VCaP (cell line): ENCODE measurements around the gene CISD1.
"Not testable (repeated sequence)": the region's sequence is repeated elsewhere in the genome, so short reads cannot be mapped to it uniquely, and the experiment has no call there.

ENCODE experiments used
- H3K27ac ChIP-seq: fragments of 450-650 bp; 2 replicates; pipeline ENCODE4 v1.5.1; 2017
- TF ChIP-seq, protein P1 (sequence below): fragments of 450-650 bp; conservative IDR thresholded peaks from 2 replicates; pipeline ENCODE4 v1.5.1; 2017; ENCODE audit warnings: mild to moderate bottlenecking, moderate library complexity

The CISD1 gene

DNA sequence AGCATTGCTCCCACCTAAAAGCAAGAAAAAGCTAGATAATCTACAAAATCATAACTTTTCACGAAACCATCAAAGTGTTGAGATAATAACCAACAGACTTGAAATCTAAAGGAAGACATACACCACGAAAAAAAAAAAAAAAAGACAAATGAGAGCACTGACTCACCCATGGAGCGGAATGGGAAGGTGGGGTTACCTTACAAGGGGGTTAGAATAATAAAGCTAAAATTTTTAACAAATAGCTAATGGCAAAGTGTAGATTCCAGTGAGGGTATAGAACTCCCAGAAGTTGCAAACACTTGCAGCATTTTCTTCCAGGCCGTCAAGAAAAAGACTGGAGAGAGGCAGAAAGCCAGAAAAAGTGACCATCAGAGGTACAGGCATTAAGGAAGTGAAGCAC lies 28.4 kb upstream of the CISD1 start:
- TF ChIP-seq, protein P1, sequence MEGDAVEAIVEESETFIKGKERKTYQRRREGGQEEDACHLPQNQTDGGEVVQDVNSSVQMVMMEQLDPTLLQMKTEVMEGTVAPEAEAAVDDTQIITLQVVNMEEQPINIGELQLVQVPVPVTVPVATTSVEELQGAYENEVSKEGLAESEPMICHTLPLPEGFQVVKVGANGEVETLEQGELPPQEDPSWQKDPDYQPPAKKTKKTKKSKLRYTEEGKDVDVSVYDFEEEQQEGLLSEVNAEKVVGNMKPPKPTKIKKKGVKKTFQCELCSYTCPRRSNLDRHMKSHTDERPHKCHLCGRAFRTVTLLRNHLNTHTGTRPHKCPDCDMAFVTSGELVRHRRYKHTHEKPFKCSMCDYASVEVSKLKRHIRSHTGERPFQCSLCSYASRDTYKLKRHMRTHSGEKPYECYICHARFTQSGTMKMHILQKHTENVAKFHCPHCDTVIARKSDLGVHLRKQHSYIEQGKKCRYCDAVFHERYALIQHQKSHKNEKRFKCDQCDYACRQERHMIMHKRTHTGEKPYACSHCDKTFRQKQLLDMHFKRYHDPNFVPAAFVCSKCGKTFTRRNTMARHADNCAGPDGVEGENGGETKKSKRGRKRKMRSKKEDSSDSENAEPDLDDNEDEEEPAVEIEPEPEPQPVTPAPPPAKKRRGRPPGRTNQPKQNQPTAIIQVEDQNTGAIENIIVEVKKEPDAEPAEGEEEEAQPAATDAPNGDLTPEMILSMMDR, result no peak
- H3K27ac ChIP-seq, result no peak overlapping the region

DNA sequence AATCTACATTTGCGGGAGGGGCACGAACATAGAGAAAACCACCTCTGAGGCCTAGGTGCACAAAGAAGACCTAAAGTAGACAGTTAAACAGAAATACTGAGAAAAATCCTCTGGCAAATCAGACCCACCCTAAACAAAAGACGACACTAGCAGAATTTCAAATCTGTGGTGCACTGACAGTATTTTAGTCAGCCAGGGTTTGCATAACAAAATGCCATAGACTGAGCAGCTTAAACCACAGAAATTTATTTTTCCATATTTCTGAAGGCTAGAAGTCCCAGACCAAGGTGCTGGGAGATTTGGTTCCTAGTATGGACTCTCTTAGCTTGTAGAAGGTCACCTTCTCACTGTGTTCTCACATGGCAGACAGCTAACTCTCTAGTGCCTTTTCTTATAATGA lies 27.6 kb upstream of the CISD1 start:
- no peak overlapping the region for H3K27ac ChIP-seq
- TF ChIP-seq, protein P1, result no peak

DNA sequence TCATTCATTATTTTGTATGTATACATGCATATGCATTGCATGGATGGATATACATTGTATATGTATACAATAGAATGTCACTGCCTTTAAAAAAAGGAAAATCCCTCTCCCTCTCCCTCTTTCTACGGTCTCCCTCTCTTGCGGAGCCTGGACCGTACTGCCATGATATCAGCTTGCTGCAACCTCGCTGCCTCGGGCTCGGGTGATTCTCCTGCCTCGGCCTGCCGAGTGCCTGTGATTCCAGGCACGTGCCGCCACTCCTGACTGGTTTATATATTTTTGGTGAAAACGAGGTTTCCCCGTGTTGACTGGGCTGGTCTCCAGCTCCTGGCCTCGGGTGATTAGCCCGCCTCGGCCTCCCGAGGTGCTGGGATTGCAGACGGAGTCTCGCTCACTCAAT lies 25.7 kb upstream of the CISD1 start:
- TF ChIP-seq, protein P1, result no peak
- no peak overlapping the region for H3K27ac ChIP-seq

DNA sequence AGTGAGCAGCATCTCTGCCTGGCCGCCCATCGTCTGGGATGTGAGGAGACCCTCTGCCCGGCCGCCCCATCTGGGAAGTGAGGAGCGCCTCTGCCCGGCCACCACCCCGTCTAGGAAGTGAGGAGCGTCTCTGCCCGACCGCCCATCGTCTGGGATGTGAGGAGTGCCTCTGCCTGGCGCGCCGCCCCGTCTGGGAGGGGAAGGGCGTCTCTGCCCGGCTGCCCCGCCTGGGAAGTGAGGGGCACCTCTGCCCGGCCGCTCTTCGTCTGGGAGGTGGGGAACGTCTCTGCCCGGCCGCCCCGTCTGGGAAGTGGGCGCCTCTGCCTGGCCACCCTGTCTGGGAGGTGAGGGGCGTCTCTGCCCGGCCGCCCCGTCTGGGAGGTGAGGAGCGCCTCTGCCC lies 25.2 kb upstream of the CISD1 start:
- not testable (repeated sequence) for H3K27ac ChIP-seq

DNA sequence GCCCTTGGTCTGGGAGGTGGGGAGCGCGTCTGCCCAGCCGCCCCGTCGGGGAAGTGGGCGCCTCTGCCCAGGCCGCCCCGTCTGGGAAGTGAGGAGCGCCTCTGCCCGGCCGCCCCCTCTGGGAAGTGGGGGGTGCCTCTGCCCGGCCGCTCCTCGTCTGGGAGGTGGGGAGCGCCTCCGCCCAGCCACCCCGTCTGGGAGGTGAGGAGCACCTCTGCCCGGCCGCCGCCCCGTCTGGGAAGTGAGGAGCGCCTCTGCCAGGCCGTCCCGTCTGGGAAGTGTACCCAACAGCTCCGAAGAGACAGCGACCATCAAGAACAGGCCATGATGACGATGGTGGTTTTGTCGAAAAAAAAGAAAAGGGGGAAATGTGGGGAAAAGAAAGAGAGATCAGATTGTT lies 24.7 kb upstream of the CISD1 start:
- not testable (repeated sequence) for H3K27ac ChIP-seq

DNA sequence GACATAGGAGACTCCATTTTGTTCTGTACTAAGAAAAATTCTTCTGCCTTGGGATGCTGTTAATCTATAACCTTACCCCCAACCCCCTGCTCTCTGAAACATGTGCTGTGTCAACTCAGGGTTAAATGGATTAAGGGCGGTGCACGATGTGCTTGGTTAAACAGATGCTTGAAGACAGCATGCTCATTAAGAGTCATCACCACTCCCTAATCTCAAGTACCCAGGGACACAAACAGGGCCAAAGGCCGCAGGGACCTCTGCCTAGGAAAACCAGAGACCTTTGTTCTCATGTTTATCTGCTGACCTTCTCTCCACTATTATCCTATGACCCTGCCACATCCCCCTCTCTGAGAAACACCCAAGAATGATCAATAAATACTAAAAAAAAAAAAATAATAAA lies 24.3 kb upstream of the CISD1 start:
- not testable (repeated sequence) for H3K27ac ChIP-seq

DNA sequence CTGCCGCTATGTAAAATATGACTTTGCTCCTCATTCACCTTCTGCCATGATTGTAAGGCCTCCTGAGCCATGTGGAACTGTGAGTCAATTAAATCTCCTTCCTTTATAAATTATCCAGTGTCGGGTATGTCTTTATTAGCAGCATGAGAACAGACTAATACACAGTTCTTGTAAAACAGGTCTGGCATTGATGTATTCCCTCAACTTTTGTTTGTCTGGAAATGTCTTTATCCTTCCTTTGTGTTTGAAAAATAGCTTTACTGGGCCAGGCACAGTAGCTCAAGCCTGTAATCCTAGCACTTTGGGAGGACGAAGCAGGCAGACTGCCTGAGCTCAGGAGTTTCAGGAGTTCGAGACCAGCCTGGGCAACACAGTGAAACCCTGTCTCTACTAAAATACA lies 15.8 kb upstream of the CISD1 start:
- TF ChIP-seq, protein P1, result no peak
- no peak overlapping the region for H3K27ac ChIP-seq

DNA sequence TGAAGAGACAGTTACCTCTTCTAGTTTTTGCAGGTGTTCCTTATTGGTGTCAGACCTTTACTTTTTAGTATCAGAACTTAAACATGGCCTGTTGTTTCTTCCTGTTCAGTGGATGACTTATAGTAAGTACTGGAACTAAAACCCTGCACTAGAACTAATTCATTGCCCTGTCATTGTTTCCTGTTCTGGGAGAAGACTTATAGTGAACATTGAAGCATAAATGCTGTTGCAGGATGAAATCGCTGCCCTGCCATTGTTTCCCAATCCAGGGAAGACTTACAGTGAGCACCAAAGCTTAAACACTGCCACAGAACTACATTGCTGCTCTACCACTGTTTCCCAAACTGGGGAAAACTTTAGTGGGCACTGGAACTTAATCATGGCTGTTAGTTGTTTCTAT lies 14.3 kb upstream of the CISD1 start:
- no peak overlapping the region for H3K27ac ChIP-seq
- TF ChIP-seq, protein P1, result no peak

DNA sequence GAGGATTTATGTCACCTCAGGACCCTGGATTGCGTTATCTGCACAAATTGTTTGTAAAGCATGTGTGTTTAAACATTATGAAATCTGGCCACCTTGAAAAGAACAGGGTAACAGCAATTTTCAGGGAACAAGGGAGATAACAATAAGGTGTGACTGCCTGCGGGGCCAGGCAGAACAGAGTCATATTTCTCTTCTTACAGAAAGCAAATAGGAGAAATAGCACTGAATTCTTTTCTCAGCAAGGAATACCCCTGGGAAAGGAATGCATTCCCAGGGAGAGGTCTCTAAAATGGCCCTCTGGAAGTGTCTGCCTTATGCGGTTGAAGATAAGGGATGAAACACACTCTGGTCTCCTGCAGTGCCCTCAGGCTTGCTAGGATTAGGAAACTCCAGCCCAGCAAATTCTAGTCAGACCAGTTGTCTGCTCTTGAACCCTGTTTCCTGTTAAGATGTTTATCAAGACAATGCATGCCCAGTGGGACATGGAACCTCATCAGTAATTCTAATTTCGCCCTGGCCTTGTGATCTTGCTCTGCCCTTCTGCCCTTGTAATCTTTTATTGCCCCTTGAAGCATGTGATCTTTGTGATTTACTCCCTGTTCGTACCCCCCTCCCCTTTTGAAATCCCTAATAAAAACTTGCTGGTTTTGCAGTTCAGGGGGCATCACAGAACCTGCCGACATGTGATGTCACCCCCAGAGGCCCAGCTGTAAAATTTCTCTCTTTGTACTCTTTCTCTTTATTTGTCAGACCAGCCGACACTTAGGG lies 12.8 kb upstream of the CISD1 start:
- H3K27ac ChIP-seq, result not testable (repeated sequence)

DNA sequence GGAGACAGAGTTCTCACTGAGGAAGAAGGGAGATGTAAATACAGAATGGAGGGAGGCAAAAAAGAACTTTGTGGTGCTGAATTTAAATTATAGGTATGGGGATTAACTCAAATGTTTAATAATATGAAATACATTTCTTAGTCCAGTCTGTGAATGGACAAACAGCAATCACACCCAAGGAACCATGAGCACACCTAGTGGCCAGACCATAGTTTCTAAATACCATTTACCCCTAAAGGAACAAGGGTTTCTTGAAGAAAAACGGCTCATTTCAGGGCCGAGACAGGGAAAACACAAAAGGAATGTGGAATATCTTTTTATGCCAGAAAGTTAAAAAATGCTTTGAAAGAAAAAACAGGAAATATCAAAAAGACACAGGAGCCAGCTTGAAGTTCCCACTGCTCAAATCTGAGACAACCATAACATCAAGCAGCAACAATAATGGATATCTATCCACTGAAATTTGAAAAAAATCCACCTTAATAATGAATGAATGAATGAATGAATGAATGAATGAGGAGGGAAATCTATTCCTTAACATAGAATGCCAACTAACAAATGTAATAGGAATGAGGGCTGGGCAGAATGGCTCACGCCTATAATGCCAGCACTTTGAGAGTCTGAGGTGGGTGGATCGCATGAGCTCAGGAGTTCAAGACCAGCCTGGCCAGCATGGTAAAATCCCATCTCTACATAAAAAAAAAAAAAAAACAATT lies 9.8 kb upstream of the CISD1 start:
- no peak overlapping the region for H3K27ac ChIP-seq
- TF ChIP-seq, protein P1, result no peak; the same call in 1 of the 2 replicates
